NCI-H187 (cell line): ENCODE data around the gene CFAP68.
A peak's percentile ranks its signal among the peaks of the same experiment; 100 is the strongest.
"Not testable (repeated sequence)": the region's sequence is repeated elsewhere in the genome, so short reads cannot be mapped to it uniquely, and the experiment has no call there.

ENCODE experiments used
- DNase-seq, 2 experiments: peaks; one replicate each; lab custom pipeline; 2025; lab: John Stamatoyannopoulos, UW

Gene CFAP68

GRCh38 chr11:111918390-111919256 lies 39.3 kb downstream of the CFAP68 start, which contains the start of gene C11orf52:
Gene C11orf52, plus strand, starts transcription at chr11:111918913. Its CDS starts 60 bp downstream, at chr11:111918973.
- DNase-seq, result peak; percentile 71 to 88

- DNase-seq, result no peak
Measured at GRCh38 chr11:111920908-111921307, 41.6 kb downstream of the CFAP68 start.

GRCh38 chr11:111921541-111922230 lies 42.3 kb downstream of the CFAP68 start:
- DNase-seq, result no peak

GRCh38 chr11:111922803-111923202 lies 43.5 kb downstream of the CFAP68 start:
- DNase-seq, result no peak

DNA sequence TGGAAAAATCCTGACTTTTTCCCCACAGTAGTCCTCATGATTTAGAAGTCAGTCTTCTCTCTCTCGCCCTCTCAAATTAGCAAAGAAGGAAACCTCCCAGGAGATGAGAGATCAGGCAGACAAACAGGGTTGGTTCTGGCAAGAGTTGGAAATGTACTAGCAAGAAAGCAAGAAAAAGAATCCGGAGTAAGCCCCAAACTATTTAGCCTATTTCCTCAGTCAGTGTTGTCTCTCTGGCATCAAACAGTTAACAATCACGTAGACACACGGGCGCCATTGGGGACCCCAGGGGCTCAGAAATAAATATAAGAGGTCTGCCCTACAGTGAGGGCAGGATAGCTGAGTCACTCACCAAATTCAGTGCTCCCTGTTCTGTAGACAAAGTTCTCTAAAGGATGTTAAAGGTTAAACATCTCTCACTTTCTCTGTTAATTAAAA lies 44.0 kb downstream of the CFAP68 start:
- no peak for DNase-seq

DNA sequence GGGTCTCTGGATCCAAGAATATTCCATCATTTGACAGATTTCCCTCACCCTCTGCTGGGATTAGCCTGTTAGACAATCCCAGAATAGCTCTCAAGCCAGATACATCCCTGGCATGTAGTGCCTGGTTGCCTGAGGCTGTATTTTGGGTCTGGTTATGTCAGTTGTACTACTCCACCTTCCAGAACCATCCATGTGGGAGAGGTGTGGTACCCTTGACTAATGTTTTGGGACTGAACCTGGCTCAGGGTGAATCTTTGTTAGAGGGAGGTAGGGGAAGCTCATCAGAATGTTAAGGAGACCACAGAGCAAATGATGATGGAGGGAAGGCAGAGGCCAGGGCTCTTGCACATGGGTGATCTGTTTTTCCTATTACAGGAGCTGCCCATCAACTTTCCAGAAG lies 44.6 kb downstream of the CFAP68 start:
- no peak for DNase-seq

- no peak for DNase-seq
Measured at GRCh38 chr11:111925953-111926352, 46.6 kb downstream of the CFAP68 start.

- DNase-seq, result peak; percentile 92 to 98
Measured at GRCh38 chr11:111926505-111927391, 47.4 kb downstream of the CFAP68 start.

DNA sequence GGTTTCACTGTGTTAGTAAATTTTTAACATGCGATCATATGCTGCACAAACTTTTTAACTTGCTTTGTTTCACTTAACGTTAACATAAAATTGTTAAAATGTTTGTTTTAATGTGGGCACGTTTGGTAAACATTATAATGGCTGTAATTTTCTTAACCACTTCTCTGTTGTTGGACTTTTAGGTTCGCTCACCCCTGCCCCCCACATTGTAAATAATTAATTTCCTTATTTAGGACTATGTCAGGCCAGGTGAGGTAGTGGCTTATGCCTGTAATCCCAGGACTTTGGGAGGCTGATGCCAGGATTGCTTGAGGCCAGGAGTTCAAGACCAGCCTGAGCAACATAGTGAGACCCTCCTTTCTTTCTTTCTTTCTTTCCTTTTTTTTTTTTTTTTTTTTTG lies 51.1 kb downstream of the CFAP68 start:
- no peak for DNase-seq

- no peak for DNase-seq
Measured at GRCh38 chr11:111932611-111932950, 53.2 kb downstream of the CFAP68 start.

DNA sequence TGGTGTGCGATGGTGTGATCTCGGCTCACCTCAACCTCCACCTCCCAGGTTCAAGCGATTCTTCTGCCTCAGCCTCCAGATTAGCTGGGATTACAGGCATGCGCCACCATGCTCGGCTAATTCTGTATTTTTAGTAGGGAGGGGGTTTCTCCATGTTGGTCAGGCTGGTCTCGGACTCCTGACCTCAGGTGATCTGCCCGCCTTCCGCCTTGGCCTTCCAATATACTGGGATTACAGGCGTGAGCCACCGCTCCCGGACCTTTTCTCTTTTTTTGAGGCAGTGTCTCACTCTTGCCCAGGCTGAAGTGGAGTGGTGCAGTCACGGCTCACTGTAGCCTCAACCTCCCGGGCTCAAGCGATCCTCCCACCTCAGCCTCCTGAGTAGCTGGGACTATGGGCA lies 53.8 kb downstream of the CFAP68 start:
- not testable (repeated sequence) for DNase-seq

DNA sequence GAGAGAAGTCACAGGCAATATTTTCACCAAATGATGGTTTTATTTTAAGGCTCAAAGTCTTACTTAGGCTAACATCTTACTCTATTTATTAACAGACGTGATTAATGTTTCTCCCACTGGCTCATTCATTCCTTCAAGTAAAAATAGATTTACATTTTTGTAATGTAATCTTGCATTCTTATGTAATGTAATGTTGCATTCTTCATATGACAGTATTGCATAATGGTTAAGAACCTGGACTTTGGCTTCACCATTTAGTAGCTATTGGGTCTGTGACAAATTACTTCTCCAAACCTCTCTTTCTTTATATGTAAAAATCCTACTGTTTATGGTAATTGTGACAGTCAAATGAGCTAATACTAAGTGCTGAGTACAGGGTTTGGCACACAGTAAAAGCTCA lies 54.5 kb downstream of the CFAP68 start:
- no peak for DNase-seq

DNA sequence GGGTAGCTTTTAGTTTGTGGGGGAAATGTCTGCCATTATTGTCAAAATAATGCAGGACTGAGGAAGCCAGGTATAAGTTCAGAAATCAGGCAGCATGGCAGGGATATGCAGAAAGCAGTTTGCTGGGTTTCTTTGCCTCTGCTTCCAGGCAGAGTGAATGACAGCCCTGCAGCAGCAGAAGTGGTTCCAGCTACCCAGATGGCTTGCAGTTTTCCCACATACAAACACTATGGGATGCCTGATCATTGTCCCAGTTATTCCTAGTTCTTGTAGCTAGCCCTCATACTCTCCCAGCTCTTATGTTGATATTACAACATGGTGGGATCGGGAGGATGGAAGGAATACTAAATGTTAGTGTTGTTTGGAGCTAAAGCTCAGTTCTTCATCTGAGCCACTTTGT lies 55.0 kb downstream of the CFAP68 start:
- no peak for DNase-seq
